Keratinocyte (primary cell): Measurements from ENCODE around the gene UBA6.

Source experiments
- EZH2 ChIP-seq: IDR thresholded peaks from one replicate; pipeline ENCODE4 v1.6.1; 2012; ENCODE audit warnings: inconsistent platforms, mild to moderate bottlenecking, low read length, moderate library complexity
- TF ChIP-seq, protein P1 (sequence below), 3 experiments: IDR thresholded peaks in 1 of 3; conservative IDR thresholded peaks in 1 of 3; optimal IDR thresholded peaks in 1 of 3; 2 replicates in 2 of 3; 3 replicates in 1 of 3; pipeline versions ENCODE3 to v1.5.1; 2011; ENCODE audit warnings: low read length in 3 of 3, mild to moderate bottlenecking in 3 of 3, moderate library complexity in 2 of 3, control low read depth in 1 of 3, inconsistent platforms in 1 of 3; ENCODE audit not compliant: insufficient read depth in 2 of 3; ENCODE audit errors: extremely low read depth in 1 of 3

DNA sequence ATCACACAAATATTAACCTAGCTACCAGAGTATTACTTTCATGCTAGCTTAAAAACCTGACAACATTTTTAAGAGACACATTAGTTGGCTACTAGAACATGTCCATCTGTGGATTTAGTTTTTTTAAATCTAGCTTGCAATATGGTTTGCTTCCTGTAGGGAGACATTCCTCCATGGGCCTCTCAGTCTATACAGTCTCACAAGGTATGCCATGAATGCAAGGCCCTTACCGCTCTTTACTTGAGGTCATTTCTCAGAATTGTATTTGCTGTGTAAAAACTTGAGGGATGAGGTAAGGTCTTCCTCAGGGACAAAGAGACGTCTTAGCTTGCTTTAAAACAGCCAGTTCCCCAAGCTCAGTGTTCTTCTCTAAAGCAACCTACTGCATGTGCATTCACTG lies 26.9 kb downstream of the UBA6 start:
- no peak for TF ChIP-seq EZH2
- TF ChIP-seq, protein P1, sequence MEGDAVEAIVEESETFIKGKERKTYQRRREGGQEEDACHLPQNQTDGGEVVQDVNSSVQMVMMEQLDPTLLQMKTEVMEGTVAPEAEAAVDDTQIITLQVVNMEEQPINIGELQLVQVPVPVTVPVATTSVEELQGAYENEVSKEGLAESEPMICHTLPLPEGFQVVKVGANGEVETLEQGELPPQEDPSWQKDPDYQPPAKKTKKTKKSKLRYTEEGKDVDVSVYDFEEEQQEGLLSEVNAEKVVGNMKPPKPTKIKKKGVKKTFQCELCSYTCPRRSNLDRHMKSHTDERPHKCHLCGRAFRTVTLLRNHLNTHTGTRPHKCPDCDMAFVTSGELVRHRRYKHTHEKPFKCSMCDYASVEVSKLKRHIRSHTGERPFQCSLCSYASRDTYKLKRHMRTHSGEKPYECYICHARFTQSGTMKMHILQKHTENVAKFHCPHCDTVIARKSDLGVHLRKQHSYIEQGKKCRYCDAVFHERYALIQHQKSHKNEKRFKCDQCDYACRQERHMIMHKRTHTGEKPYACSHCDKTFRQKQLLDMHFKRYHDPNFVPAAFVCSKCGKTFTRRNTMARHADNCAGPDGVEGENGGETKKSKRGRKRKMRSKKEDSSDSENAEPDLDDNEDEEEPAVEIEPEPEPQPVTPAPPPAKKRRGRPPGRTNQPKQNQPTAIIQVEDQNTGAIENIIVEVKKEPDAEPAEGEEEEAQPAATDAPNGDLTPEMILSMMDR (optimal IDR thresholded peaks at IDR 0.05 in 1 of 3, IDR thresholded peaks at IDR 0.05 in 1 of 3, conservative IDR thresholded peaks at IDR 0.05 in 1 of 3; ENCODE audit: extremely low read depth in 1 of 3, insufficient read depth in 2 of 3, low read length in 3 of 3): peak in 1 of 3 experiments; percentile 10
